Stimulated activated CD8-positive, alpha-beta memory T cell treated with anti-CD3 and anti-CD28 coated beads, Interleukin-7, amount 100 ng/mL, for 24 hours (primary cell): ENCODE measurements around the gene NCOA1.

Experiments
- DNase-seq: peaks from one replicate; pipeline ENCODE4 v3.0.0-alpha.2; 2020; ENCODE audit warnings: low read depth

The NCOA1 gene

DNA sequence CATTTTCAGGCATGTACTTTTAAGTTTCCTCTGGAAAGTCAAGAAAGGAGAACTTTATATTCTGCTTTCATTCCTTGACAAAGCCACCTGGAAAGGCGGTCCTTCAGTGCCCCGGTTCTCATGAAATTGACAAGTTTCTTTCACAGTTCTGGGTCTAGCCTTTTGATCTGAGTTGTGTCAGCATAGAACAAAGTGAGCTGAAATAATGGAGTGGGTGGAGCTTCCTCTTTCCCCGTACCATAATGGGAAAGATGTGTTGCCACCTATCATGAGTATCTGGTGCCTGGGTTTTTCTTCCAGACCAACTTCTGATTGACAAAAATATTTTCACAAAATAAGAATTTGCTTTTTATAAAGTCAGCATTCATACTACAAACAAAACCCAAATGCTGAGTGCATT, 252.9 kb downstream of the NCOA1 start:
- DNase-seq = no peak

DNA sequence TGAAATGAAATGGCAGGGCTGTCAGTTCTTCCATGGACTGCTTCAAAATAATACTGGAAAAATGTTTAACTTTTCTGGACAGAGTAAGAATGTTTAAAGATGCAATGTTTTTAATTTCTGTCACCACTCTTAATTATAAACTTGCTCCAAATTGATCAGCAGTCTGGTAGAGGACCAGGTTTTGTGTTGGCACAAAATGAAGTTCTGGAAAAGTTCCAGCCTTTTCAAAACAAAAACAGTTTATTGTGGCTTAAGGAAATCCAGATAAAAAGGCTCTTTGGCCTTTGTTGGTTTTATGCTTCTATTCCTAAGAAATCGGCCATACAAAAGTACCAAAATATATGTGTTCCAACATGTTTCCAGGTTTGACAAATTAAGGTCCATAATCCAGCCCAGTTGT, 253.3 kb downstream of the NCOA1 start:
- DNase-seq = no peak

DNA sequence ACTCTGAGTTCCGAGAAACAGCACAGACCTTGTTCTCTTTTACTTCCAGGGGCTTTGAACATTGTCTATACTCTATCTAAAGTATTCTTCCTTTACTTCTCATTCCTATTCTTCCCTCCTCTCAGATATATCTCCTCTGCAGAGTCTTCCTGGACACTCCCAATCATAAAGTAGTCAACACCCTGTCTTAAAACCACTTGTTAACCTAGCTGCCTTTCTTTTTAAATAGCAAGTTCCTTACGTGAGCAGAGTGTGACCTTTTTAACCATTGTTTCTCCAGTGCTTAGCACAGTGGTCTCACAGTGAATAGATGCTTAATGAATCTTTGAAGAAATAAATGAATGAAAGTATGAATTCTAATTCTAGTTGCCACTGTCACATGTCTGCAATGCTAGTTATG, 254.8 kb downstream of the NCOA1 start:
- no peak for DNase-seq

DNA sequence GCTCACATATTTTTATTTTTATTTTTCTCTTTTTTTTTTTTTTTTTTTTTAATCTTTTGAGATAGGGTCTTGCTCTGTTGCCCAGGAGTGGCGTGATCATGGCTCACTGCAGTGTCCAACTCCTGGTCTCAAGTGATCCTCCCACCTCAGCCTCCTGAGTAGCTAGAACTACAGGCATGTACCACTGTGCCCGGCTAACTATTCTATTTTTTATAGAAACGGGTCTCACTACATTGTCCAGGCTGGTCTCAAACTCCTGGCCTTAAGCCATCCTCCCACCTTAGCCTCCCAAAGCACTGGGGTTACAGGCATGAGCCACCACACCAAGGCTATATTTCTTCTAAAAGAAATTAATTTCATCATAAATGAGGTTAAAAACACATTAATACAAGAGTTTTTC, 256.2 kb downstream of the NCOA1 start:
- DNase-seq = no peak

- no peak for DNase-seq
These were observed 258.1 kb downstream of the NCOA1 start for GRCh38 chr2:24749069-24749691.

GRCh38 chr2:24754985-24755705, 264.1 kb downstream of the NCOA1 start:
- no peak for DNase-seq

DNA sequence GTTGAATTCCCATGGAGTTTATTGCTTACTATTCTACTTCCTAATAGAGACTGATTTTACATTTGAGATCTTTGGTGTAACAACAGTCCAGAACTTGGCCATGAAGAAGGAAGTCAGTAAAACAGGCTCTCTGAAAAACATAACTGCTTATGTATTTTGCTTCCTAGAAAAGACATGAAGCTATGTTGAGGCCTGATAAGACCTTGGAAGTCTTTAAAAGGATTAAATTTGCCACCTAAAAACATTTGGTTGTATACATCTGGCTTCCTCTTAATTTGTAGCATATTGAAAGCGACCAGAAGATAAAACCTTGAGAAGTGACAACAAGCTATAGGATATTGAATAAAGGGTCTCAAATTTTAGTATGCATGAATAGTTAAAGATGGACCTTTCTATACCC, 265.7 kb downstream of the NCOA1 start:
- no peak for DNase-seq

GRCh38 chr2:24761866-24762265, 270.8 kb downstream of the NCOA1 start:
- no peak for DNase-seq

GRCh38 chr2:24762518-24762917, 271.5 kb downstream of the NCOA1 start:
- DNase-seq = no peak

DNA sequence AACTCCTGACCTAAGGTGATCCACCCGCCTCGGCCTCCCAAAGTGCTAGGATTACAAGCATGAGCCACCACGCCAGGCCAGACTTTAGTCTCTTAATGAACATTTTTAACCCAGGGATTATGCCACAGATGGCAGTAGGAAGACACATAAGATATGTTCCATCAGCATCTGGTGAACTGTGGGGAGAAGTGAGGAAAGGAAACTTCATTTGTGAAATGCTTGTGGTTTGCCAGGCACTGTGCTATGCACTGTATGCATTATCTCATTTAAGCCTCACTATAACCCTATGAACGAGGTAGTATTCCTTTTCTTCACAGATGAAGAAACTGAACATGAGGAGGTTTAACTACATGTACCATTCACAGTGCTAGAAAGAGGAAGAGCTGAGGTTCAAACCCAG, 272.8 kb downstream of the NCOA1 start:
- no peak for DNase-seq

DNA sequence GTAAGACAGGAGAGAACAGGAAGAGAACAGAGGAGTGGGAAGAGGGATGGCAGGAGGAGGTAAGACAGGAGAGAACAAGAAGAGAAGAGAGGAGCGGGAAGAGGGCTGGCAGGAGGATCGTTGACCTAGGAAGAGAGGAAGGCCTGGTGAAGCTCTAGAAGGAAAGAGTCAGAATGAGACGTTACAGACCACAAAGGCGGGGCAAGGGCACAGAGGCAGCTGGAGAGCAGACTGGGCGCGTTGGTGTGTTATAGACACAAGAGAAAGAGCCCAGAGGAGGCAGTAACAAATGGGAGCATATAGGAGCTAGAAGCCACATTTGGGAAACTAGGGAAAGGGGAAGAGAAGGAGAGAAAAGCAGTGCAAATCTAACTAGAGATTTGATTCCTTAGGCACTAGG, 275.6 kb downstream of the NCOA1 start:
- no peak for DNase-seq

DNA sequence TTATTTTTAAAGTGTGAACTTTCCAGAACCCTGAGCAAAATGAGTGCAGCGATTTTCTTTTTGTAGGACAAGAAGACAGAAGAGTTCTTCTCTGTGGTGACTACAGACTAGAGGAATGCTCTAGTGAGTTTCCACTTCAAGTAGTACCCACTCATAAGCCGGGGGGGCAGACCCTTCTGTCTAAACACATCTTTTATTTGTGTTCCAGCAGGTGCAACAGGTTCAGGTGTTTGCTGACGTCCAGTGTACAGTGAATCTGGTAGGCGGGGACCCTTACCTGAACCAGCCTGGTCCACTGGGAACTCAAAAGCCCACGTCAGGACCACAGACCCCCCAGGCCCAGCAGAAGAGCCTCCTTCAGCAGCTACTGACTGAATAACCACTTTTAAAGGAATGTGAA, 277.0 kb downstream of the NCOA1 start:
- DNase-seq = no peak

DNA sequence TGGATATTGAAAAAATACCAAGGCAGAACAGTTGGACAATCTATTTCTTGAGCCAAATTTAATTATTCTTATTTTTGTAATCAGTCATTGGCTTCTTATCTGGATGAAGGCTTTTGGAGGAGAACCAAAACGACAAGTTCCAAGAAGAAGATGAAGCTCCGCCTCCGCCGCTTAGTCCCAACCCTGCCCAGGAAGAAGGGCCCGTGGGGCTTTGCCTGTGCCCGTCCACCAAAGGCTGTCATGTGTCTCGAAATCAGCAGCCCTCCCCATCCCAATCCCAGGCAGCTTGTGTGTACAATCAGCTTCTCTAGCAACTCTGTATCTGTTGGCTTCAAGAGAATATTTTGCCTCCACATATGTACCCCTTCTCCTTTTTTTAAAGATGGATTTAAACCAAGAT, 277.5 kb downstream of the NCOA1 start:
- DNase-seq = no peak

GRCh38 chr2:24771061-24771460, 280.0 kb downstream of the NCOA1 start:
- no peak for DNase-seq

GRCh38 chr2:24771764-24772586, 280.9 kb downstream of the NCOA1 start:
- no peak for DNase-seq

- DNase-seq = no peak
These were observed 283.3 kb downstream of the NCOA1 start for GRCh38 chr2:24774373-24774772.

DNA sequence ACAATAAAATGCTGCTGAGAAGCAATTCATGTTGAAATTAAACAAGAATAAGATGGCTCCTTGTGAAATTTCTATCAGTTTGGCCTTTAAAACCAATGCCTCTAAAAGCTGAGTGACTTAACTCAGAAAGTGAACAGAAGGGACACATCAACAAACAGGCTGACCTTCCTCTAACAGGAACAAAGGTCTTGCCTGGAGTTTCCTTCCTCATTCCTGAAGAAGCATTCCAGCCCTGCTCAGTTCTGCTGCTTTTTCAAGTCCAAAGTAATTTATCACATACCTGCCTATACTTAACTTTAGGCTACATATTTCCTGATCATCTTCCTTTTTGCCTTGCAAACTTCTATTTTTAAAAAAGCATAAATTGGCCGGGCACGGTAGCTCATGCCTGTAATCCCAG, 288.1 kb downstream of the NCOA1 start:
- no peak for DNase-seq

GRCh38 chr2:24783641-24784040, 292.6 kb downstream of the NCOA1 start:
- no peak for DNase-seq

GRCh38 chr2:24785671-24786321, 294.7 kb downstream of the NCOA1 start:
- no peak for DNase-seq

DNA sequence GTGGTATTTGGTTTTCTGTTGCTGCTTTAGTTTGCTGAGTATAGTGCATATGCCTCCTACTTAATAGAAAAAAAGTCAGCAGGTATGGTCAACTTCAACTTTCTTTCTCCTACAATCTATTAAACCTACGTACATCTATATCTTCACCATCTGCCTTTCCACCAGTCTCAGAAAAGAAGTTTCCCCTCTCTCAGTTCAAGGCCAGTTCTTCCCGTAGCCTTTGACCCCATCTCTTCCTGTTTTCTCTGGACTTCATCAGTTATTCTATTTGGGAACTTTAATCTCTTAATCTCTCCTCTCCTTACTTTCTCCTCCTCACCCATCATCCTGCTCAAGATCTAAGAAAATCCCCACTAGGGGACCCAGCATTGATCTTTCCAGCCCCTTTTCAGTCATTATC, 296.5 kb downstream of the NCOA1 start:
- no peak for DNase-seq

- no peak for DNase-seq
These were observed 297.8 kb downstream of the NCOA1 start for GRCh38 chr2:24788816-24789215.

DNA sequence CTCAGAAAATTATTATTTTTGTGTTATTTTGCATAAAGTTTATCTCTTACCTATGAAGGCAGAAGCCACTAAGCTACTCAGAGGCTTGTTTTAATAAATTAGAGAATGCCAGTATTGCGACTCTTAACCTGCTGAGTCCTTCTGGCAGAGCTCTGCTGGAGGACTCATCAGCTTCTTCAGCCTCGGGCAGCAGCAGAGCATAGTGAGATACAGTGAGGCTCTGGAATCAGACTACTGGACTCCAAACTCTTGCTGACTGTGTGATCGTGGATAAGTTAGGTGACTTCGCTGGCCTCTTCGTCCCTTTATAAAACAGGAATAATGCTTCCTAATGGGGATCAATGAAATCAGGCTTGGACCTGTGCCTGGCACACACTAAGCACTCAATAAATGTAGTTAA, 300.4 kb downstream of the NCOA1 start:
- no peak for DNase-seq

- no peak for DNase-seq
These were observed 301.5 kb downstream of the NCOA1 start for GRCh38 chr2:24792542-24792873.
